Transverse colon (tissue), 4 donors: Measurements from ENCODE around the gene SPHK1. TPM values are rescaled to one million over a fixed set of nuclear protein-coding genes. Genes with fewer than 3 reads are reported as not detected.

Source experiments
- DNase-seq: peaks from one replicate; pipeline ENCODE4 v3.0.0-alpha.2; 2019
- H3K27ac ChIP-seq, 4 donors: fragments of 200-600 bp; sonication (generic); 2 replicates each; pipeline ENCODE4 v1.5.1; 2016 to 2018; ENCODE audit warnings: inconsistent platforms in 4 of 4
- H3K27me3 ChIP-seq: fragments of 200-600 bp; sonication (generic); 2 replicates; pipeline ENCODE4 v1.5.1; 2017; ENCODE audit warnings: inconsistent platforms
- H3K36me3 ChIP-seq, 4 donors: fragments of 200-600 bp; sonication (generic); 2 replicates each; pipeline ENCODE4 v1.5.1; 2017 to 2019; ENCODE audit warnings: inconsistent platforms in 4 of 4
- H3K4me1 ChIP-seq, 4 donors: fragments of 200-600 bp; sonication (generic); 2 replicates each; pipeline ENCODE4 v1.5.1; 2017 to 2020; ENCODE audit warnings: inconsistent platforms in 4 of 4
- H3K4me3 ChIP-seq, 4 donors: fragments of 200-600 bp; sonication (generic); 1 replicate in 1 of 4; 2 replicates in 3 of 4; pipeline versions ENCODE4 v1.5.1 to v1.6.1; 2017 to 2019; ENCODE audit warnings: inconsistent platforms in 4 of 4
- H3K9me3 ChIP-seq, 2 donors: fragments of 200-600 bp; sonication (generic); 2 replicates each; pipeline ENCODE4 v1.5.1; 2017 to 2019; ENCODE audit warnings: inconsistent platforms in 2 of 2
- EP300 ChIP-seq: sonication (generic); formaldehyde crosslinking; IDR thresholded peaks from one replicate; pipeline ENCODE4 v1.6.1; 2017; ENCODE audit warnings: antibody characterized with exemption, low read depth
- POLR2A ChIP-seq: fragments of 450-650 bp; IDR thresholded peaks from one replicate; pipeline ENCODE4 v1.6.1; 2016; ENCODE audit warnings: antibody characterized with exemption, mild to moderate bottlenecking, moderate library complexity
- POLR2AphosphoS5 ChIP-seq, 3 donors: sonication (generic); formaldehyde crosslinking; IDR thresholded peaks; one replicate each; pipeline ENCODE4 v1.6.1; 2016; ENCODE audit warnings: antibody characterized with exemption in 3 of 3
- WGBS, 2 donors: methylation state at CpG; one replicate each; pipeline ENCODE4 v1.1.5; 2018; ENCODE audit warnings: low coverage in 1 of 2; 5-methylcytosine and 5-hydroxymethylcytosine counted together
- in situ Hi-C, 4 donors: fragments of 200-750 bp; cut with MboI; loops; one replicate each; pipeline versions ENCODE4 v1.15.0 to v1.15.1; 2017; ENCODE audit warnings: low sequenced_read_pairs in 3 of 4, low pct_ligation_motif_present in 1 of 4, low pct_unique_long_range_greater_than_20kb in 1 of 4
- intact Hi-C: fragments of 100-400 bp; cut with DNase I; formaldehyde crosslinking; loops from one replicate; pipeline ENCODE4 v1.15.1; 2023; ENCODE audit warnings: low total_unique reads
- total RNA-seq, 4 donors: library from RNA; depleted of rRNA; stranded (reverse); fragments of >200 nt; gene quantifications; one replicate each; pipeline ENCODE4 v1.1.0, GENCODE V29; 2016
- TF ChIP-seq, protein P1 (sequence below), 5 experiments: fragments of 200-600 bp in 3 of 5; fragments of 450-650 bp in 2 of 5; sonication (generic) in 3 of 5; IDR thresholded peaks; 1 replicate in 2 of 5; 2 replicates in 3 of 5; pipeline ENCODE4 v1.5.1; 2016 to 2017; ENCODE audit warnings: antibody characterized with exemption in 5 of 5, inconsistent platforms in 3 of 5, mild to moderate bottlenecking in 2 of 5, moderate library complexity in 1 of 5

Gene SPHK1
- total RNA-seq, 4 donors from 2014 or later = 4.2 to 16.1 (median 6.8) TPM; not detected in 1

DNA sequence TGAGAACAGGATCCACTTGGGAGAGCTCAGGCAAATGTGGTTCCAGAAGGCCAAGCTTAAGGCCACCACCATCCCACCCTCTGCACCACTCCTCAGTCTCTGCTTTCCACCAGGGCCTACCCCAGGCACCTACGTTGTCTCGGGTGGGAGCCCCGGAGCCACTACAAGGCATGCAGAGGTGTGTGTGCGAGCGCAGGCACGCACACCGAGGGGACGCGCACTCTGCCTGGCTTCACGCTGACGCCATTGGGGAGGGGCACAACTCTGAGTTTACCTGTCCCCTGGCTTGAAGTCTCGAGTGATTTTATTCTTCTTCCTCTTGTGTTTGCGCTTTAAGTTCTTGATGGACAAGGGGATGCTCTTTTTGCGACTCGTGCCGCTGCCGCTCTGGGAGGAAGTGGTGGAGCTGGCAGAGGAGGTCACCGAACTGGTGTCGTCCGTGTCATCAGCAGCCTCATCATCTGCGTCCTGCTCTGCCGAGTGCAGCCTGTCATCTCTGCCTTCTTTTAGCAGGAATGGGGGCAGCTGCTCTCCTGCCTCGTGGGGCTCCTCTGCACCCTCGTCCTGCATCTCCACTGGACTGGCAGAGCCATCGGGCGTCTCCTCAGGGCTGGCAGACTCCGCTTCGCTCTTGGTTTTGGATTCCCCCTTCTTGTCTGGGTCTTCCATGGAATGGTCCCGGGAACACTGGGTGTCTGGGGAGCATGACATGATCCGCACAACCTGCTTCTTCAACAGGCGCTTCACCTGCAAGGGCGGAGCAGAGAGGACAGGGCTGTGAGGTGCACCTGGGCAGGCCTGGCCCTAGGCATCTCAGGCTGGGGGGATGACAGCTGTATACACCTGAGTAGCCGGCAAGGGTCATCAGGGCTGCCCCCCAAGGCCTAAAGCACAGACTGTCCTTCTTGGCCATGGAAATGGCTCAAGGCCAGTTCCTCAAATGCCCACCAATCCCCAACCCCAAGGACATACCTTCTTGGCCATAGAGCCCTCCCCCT, 15.1 kb downstream of the SPHK1 start:
- Histone ChIP-seq H3K27me3 (no peaks in the 10 kb centered on the region), H3K4me1 (no peaks in the 10 kb centered on the region), H3K27ac (no peak overlapping the region), H3K4me3 (no peak overlapping the region), H3K9me3 (no peaks in the 10 kb centered on the region), H3K36me3 (peaks cover 0 to 31% (median 15%) of the 10 kb centered on the region in 4 donors)
- DNase-seq = no peak
- intact Hi-C loops = loop anchor here (10.0 kb wide), 1 partner anchor 165 kb away; no protein-coding TSS in a partner anchor
- TF ChIP-seq POLR2AphosphoS5 (IDR thresholded peaks at IDR 0.05) (no peak), EP300 (no peak), POLR2A (no peak)
- TF ChIP-seq, protein P1, sequence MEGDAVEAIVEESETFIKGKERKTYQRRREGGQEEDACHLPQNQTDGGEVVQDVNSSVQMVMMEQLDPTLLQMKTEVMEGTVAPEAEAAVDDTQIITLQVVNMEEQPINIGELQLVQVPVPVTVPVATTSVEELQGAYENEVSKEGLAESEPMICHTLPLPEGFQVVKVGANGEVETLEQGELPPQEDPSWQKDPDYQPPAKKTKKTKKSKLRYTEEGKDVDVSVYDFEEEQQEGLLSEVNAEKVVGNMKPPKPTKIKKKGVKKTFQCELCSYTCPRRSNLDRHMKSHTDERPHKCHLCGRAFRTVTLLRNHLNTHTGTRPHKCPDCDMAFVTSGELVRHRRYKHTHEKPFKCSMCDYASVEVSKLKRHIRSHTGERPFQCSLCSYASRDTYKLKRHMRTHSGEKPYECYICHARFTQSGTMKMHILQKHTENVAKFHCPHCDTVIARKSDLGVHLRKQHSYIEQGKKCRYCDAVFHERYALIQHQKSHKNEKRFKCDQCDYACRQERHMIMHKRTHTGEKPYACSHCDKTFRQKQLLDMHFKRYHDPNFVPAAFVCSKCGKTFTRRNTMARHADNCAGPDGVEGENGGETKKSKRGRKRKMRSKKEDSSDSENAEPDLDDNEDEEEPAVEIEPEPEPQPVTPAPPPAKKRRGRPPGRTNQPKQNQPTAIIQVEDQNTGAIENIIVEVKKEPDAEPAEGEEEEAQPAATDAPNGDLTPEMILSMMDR (IDR thresholded peaks at IDR 0.05) = no peak
- in situ Hi-C loops = loop anchor here (5.0 to 10.0 kb wide), 2 partner anchors 95 to 97 kb away; partner anchors contain the start of gene QRICH2 (in 1 of the 4)
- WGBS, 2 donors = 77 to 90% methylated on average over 7 to 33 of the region's 33 CpGs

DNA sequence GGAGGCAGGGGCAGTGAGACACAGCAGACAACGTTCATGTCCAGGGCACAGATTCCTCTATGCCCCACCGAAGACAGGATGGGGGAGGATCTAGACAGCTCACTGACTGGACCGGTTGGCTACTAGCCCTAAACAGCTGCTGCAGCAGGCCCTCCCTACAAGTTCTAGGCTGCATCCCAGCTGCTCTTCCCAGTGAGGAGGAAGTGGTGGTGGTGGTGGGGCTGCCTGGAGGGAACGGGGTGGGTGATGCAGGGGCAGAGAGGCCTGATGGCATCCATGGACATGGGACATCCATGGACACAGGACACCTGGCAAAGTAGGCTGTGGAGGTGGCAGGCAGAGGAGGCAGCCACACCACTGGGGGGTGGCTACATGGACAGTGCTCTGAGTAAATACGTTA, 18.3 kb downstream of the SPHK1 start:
- Histone ChIP-seq H3K27me3 (no peaks in the 10 kb centered on the region), H3K4me1 (peaks cover 0 to 10% (median 3%) of the 10 kb centered on the region in 4 donors), H3K9me3 (no peaks in the 10 kb centered on the region), H3K36me3 (peaks cover 0 to 17% (median 8%) of the 10 kb centered on the region in 4 donors), H3K27ac (no peak overlapping the region), H3K4me3 (no peak overlapping the region)
- intact Hi-C loops (loop anchor here (10.0 kb wide), 1 partner anchor 168 kb away; no protein-coding TSS in a partner anchor), in situ Hi-C loops (loop anchor here in 1 of 4 donors (5.0 kb wide), 1 partner anchor 100 kb away; no protein-coding TSS in a partner anchor)
- 82 to 100% methylated on average over 1 to 5 of the region's 5 CpGs for WGBS, 2 donors
- DNase-seq = no peak
- TF ChIP-seq, protein P1 (IDR thresholded peaks at IDR 0.05) = no peak
- TF ChIP-seq POLR2AphosphoS5 (IDR thresholded peaks at IDR 0.05) (no peak), EP300 (no peak), POLR2A (no peak)

DNA sequence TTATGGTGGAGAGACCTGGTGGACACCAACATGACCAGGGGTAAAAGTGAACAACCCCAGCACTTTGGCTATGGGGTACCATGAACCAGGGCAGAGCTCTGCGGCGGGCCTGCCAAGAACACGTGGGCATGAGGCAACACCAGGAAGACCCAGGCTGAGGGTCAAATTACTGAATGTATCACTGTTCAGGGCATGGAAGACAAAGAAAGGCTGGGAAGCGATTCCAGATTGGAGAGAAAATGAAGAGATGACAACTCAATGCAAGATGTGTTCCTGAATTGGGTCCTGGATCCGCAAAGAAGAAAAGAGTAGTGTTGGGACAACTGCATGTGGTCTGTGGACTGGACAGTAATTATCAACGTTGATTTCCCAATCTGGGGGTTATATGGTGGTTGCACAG, 19.8 kb downstream of the SPHK1 start:
- no peak overlapping the region for H3K4me3 ChIP-seq
- 83 to 100% methylated on average over 4 to 6 of the region's 6 CpGs for WGBS, 2 donors
- DNase-seq = no peak
- no peak overlapping the region for H3K27ac ChIP-seq
- no peak for TF ChIP-seq POLR2A
- TF ChIP-seq POLR2AphosphoS5 (IDR thresholded peaks at IDR 0.05) = no peak
- TF ChIP-seq, protein P1 (IDR thresholded peaks at IDR 0.05) = no peak
- no peak for TF ChIP-seq EP300
- in situ Hi-C loops = loop anchor here in 1 of 4 donors (5.0 kb wide), 1 partner anchor 102 kb away; no protein-coding TSS in a partner anchor
- H3K9me3 ChIP-seq = no peaks in the 10 kb centered on the region
- H3K4me1 ChIP-seq = peaks cover 0 to 10% (median 3%) of the 10 kb centered on the region in 4 donors
- intact Hi-C loops = loop anchor here (10.0 kb wide), 1 partner anchor 169 kb away; no protein-coding TSS in a partner anchor
- peaks cover 0 to 17% (median 8%) of the 10 kb centered on the region in 4 donors for H3K36me3 ChIP-seq
- H3K27me3 ChIP-seq = no peaks in the 10 kb centered on the region
